Endothelial cell of umbilical vein (primary cell): ENCODE measurements around the gene ATP10B. TPM values are rescaled to one million over a fixed set of nuclear protein-coding genes. Genes with fewer than 3 reads are reported as not detected.

Experiments used
- BruUV-seq: library from RNA; stranded (reverse); fragments of 400-500 nt; replicated peaks from 2 replicates; lab custom pipeline; 2021; lab: Mats Ljungman, UMichigan
- CTCF ChIA-PET: fragments of 300-600, 350-600 bp; sonication (Branson Sonifier 250); formaldehyde crosslinking; loops from one replicate; lab custom pipeline; 2021; ENCODE audit warnings: antibody characterized with exemption, inconsistent platforms; lab: Charles Lee
- POLR2A ChIA-PET: fragments of 300-600, 350-600 bp; sonication (Branson Sonifier 250); formaldehyde crosslinking; loops from one replicate; lab custom pipeline; 2021; ENCODE audit warnings: antibody characterized with exemption, inconsistent platforms; lab: Charles Lee
- DNase-seq: peaks from one replicate; pipeline ENCODE4 v3.0.0-alpha.2; 2011; ENCODE audit warnings: low read depth, low spot score
- FAIRE-seq: peaks from 2 replicates; lab custom pipeline; 2011; peaks lifted over from hg19 to GRCh38; lab: Jason Lieb, UNC
- H2AFZ ChIP-seq: 2 replicates; pipeline ENCODE4 v1.6.0; 2012; ENCODE audit warnings: low read depth, low read length, control low read depth, inconsistent platforms
- H3K27ac ChIP-seq: 2 replicates; pipeline ENCODE4 v1.5.1; 2011; ENCODE audit warnings: low read depth, mild to moderate bottlenecking, control low read depth, low read length, moderate library complexity; ENCODE audit not compliant: insufficient read depth
- H3K27me3 ChIP-seq, 2 experiments: 2 replicates each; pipeline versions ENCODE4 v1.6.0 to v1.6.1; 2011; ENCODE audit warnings: low read length in 2 of 2, mixed read lengths in 1 of 2; ENCODE audit not compliant: control insufficient read depth in 2 of 2, insufficient read depth in 2 of 2
- H3K36me3 ChIP-seq, 2 experiments: 2 replicates in 1 of 2; 3 replicates in 1 of 2; pipeline ENCODE4 v1.5.1; 2011; ENCODE audit warnings: low read length in 2 of 2, mild to moderate bottlenecking in 1 of 2, moderate library complexity in 1 of 2; ENCODE audit not compliant: control insufficient read depth in 2 of 2, insufficient read depth in 2 of 2; ENCODE audit errors: extremely low read depth in 1 of 2
- H3K4me1 ChIP-seq: 3 replicates; pipeline ENCODE4 v1.5.1; 2011; ENCODE audit warnings: mild to moderate bottlenecking, low read length; ENCODE audit not compliant: control insufficient read depth, insufficient read depth; ENCODE audit errors: extremely low read depth
- H3K4me2 ChIP-seq: 2 replicates; pipeline ENCODE4 v1.6.1; 2011; ENCODE audit warnings: low read length, control low read depth, mixed read lengths; ENCODE audit not compliant: insufficient read depth
- H3K4me3 ChIP-seq, 3 experiments: fragments of 200-600 bp in 1 of 3; sonication (generic), shearing (Covaris generic) in 1 of 3; replicated peaks in 1 of 3; 2 replicates each; pipeline ENCODE4 v1.5.1; 2011 to 2016; ENCODE audit warnings: control low read depth in 3 of 3, low read length in 3 of 3, mild to moderate bottlenecking in 2 of 3, inconsistent platforms in 1 of 3, low read depth in 1 of 3, moderate library complexity in 1 of 3; ENCODE audit not compliant: insufficient read depth in 1 of 3
- H3K79me2 ChIP-seq: 2 replicates; pipeline ENCODE4 v1.6.0; 2012; ENCODE audit warnings: low read length, inconsistent platforms; ENCODE audit not compliant: control insufficient read depth, insufficient read depth
- H3K9ac ChIP-seq: replicated peaks from 2 replicates; pipeline ENCODE3; 2011; ENCODE audit warnings: low read length, control low read depth; ENCODE audit not compliant: insufficient read depth; ENCODE audit errors: extremely low read depth
- H3K9me1 ChIP-seq: replicated peaks from 3 replicates; pipeline ENCODE4 v1.6.0; 2011; ENCODE audit warnings: mild to moderate bottlenecking, low read length; ENCODE audit not compliant: control insufficient read depth, insufficient read depth; ENCODE audit errors: extremely low read depth
- H3K9me3 ChIP-seq: replicated peaks from 2 replicates; pipeline ENCODE4 v1.5.1; 2012; ENCODE audit warnings: low read length, inconsistent platforms; ENCODE audit not compliant: control insufficient read depth, insufficient read depth
- H4K20me1 ChIP-seq: replicated peaks from 2 replicates; pipeline ENCODE3; 2011; ENCODE audit warnings: mild to moderate bottlenecking, low read length; ENCODE audit not compliant: control insufficient read depth, insufficient read depth; ENCODE audit errors: extremely low read depth
- CTCF ChIP-seq, 2 donors: IDR thresholded peaks; 1 replicate in 1 of 2; 2 replicates in 1 of 2; pipeline ENCODE4 v1.5.1; 2011; ENCODE audit warnings: low read length in 2 of 2, mild to moderate bottlenecking in 2 of 2, moderate library complexity in 2 of 2, control low read depth in 1 of 2, inconsistent platforms in 1 of 2, low read depth in 1 of 2; ENCODE audit not compliant: insufficient read depth in 1 of 2; ENCODE audit errors: extremely low read depth in 1 of 2
- EZH2 ChIP-seq: IDR thresholded peaks from 2 replicates; pipeline ENCODE4 v1.6.1; 2012; ENCODE audit warnings: borderline replicate concordance, low read depth, mild to moderate bottlenecking, moderate library complexity, low read length, inconsistent platforms; ENCODE audit not compliant: severe bottlenecking
- FOS ChIP-seq: IDR thresholded peaks from 2 replicates; pipeline ENCODE4 v1.6.1; 2011; ENCODE audit warnings: mild to moderate bottlenecking, low read length, moderate library complexity, borderline replicate concordance; ENCODE audit not compliant: insufficient read depth
- GATA2 ChIP-seq: IDR thresholded peaks from 2 replicates; pipeline ENCODE4 v1.7.0; 2011; ENCODE audit warnings: low read depth, mild to moderate bottlenecking, moderate library complexity, mixed read lengths, low read length; ENCODE audit not compliant: insufficient read length, insufficient read depth
- JUN ChIP-seq: IDR thresholded peaks from 2 replicates; pipeline ENCODE4 v1.6.1; 2011; ENCODE audit warnings: borderline replicate concordance, low read depth; ENCODE audit not compliant: insufficient read length, insufficient read depth
- MAX ChIP-seq: IDR thresholded peaks from 2 replicates; pipeline ENCODE4 v1.6.1; 2011; ENCODE audit not compliant: insufficient read depth, insufficient read length
- MYC ChIP-seq: IDR thresholded peaks from one replicate; pipeline ENCODE4 v1.6.1; 2011; ENCODE audit warnings: mild to moderate bottlenecking, low read depth, low read length
- POLR2A ChIP-seq: IDR thresholded peaks from 2 replicates; pipeline ENCODE4 v1.6.1; 2012; ENCODE audit warnings: low read depth, mild to moderate bottlenecking, control low read depth, low read length
- POLR2AphosphoS5 ChIP-seq: IDR thresholded peaks from 2 replicates; pipeline ENCODE4 v1.6.1; 2012; ENCODE audit warnings: low read depth, mild to moderate bottlenecking, control low read depth, low read length, moderate library complexity; ENCODE audit not compliant: insufficient read depth
- dilution Hi-C: fragments of 300-500 bp; cut with MboI; formaldehyde crosslinking; loops from one replicate; pipeline ENCODE4 v1.15.0; 2019; ENCODE audit warnings: low sequenced_read_pairs; ENCODE audit not compliant: extremely low pct_ligation_motif_present
- intact Hi-C: fragments of 100-400 bp; cut with micrococcal nuclease; formaldehyde crosslinking; loops from one replicate; pipeline ENCODE4 v1.10.0; 2022
- polyA plus RNA-seq, 4 experiments: library from polyadenylated mRNA; depleted of rRNA in 3 of 4; stranded (reverse) in 3 of 4; unstranded in 1 of 4; fragments of >200 nt; gene quantifications; 2 replicates each; pipeline versions ENCODE4 v1.2.1 to v1.2.3, GENCODE V29; 2011 to 2012; ENCODE audit warnings: missing spikeins in 1 of 4
- total RNA-seq: library from RNA; stranded (reverse); gene quantifications from 2 replicates; pipeline ENCODE4 v1.2.3, GENCODE V29; 2021

The ATP10B gene
- total and polyA plus RNA-seq, 2 donors (not counting 3 experiments of a cell fraction or from before 2014, with no cell fraction given): not detected

DNA sequence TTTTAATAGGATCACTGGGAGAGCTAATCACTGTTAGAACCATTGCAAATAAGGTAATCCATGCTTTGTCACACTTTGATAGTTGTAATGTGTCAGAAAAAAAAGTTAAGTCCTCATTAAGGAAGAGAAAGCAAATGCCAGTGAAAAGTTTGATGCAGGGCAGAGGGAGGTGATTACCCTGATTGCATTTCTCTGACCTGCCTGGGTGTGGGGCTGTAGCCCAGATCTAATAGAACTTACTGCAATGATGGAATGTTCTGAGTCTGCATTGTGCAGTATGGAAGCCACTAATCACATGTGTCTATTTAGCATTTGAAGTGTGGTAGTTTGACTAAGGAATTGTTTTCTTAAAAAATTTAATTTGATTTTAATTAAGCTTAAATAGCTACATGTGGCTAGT lies 202.7 kb downstream of the ATP10B start:
- H3K4me2 ChIP-seq: no peak overlapping the region
- intact Hi-C loops (no loop called here), dilution Hi-C loops (no loop called here)
- CTCF ChIA-PET: no interaction called here
- no peaks in the 10 kb centered on the region for H3K9me3 ChIP-seq
- no peaks in the 10 kb centered on the region for H3K36me3 ChIP-seq
- no TSS peak for BruUV-seq
- FAIRE-seq (no peak), DNase-seq (no peak)
- H3K79me2 ChIP-seq: no peaks in the 10 kb centered on the region
- no peak overlapping the region for H3K27ac ChIP-seq
- H3K9me1 ChIP-seq: no peaks in the 10 kb centered on the region
- no peak overlapping the region for H3K4me3 ChIP-seq
- no peaks in the 10 kb centered on the region for H3K4me1 ChIP-seq
- no peak overlapping the region for H2AFZ ChIP-seq
- POLR2A ChIA-PET: no interaction called here
- H4K20me1 ChIP-seq: no peaks in the 10 kb centered on the region
- TF ChIP-seq JUN (no peak), POLR2AphosphoS5 (no peak), MAX (no peak), FOS (no peak), GATA2 (no peak), MYC (no peak), EZH2 (no peak), POLR2A (no peak), CTCF (IDR thresholded peaks at IDR 0.05; ENCODE audit: extremely low read depth in 1 of 2, insufficient read depth in 1 of 2, low read depth in 1 of 2, low read length in 2 of 2) (no peak)
- H3K27me3 ChIP-seq: no peaks in the 10 kb centered on the region
- H3K9ac ChIP-seq: no peak overlapping the region
